Heart left ventricle (tissue), 13 donors: ENCODE results near the gene PPFIBP1.

Experiments used
- CTCF ChIP-seq, 12 donors: fragments of 200-600 bp; sonication (generic) in 4 of 12; IDR thresholded peaks; one replicate each; pipeline versions ENCODE4 v1.5.0 to v1.8.0; 2018 to 2022; ENCODE audit warnings: antibody characterized with exemption in 12 of 12, mild to moderate bottlenecking in 5 of 12
- POLR2A ChIP-seq, 2 donors: fragments of 450-650 bp; IDR thresholded peaks; one replicate each; pipeline ENCODE4 v1.6.1; 2017; ENCODE audit warnings: antibody characterized with exemption in 2 of 2, mild to moderate bottlenecking in 2 of 2, moderate library complexity in 2 of 2
- donor health status: ischemic (EF 13 %, LVEDD 7.1; RV severe dilation, severe dysfunction).
- donor health status: DM: no; HTN: yes; CAD: no.
- donor health status: DM: no; HTN: no; CAD: no.
- donor health status: ischemic (EF 25% LVEDD 6.9; RV normal size, moderate dysfunction).
- donor health status: ischemic (EF 25% LVEDD 5.7; RV mildly dilated, moderate dysfunction).
- donor health status: ischemic (EF 35%, LVEDD 5.7; RV mildly dilated, moderate dysfunction).
- donor health status: nonischemic (EF 11% LVEDD 7.7; RV severe dilation, severe dysfunction).
- donor health status: DM: yes; HTN: yes; CAD: no.
- donor health status: PGD.
- donor health status: ischemic (EF 29% LVEDD 5.4; RV normal size, mild dysfunction).
- donor health status: nonischemic (EF 23%, LVEDD 6.1; RV moderate dilation, normal function).

GRCh38 chr12:27535318-27535717 lies 11.3 kb downstream of the PPFIBP1 start:
- TF ChIP-seq CTCF (IDR thresholded peaks at IDR 0.05) (no peak), POLR2A (IDR thresholded peaks at IDR 0.05) (no peak)
